Hippocampal formation (tissue), 2 donors: Measurements from ENCODE around the gene TPRG1L.

Experiments used
- DNase-seq, 2 donors: peaks; one replicate each; lab custom pipeline; 2025; lab: John Stamatoyannopoulos, UW

TPRG1L gene

DNA sequence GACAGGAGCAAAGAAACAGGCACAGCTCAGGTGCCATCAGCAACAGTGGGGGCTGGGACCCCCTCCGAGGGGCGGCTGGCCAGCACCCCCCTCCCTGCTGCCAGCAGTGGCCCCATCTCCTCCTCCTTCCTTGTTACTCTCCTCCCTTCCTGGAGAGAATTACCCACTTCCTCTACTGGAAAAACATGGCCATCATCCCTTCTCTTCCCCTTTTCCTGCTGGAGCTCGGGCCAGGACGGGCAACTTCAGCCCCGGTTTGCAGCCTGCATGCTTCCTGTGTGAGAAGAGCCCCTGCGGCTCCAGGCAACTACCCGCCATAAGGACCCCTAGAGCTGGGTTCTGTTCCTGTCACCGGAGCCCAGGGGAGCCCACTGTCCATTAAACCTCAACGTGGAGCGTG, 31.1 kb upstream of the TPRG1L start:
- no peak for DNase-seq

DNA sequence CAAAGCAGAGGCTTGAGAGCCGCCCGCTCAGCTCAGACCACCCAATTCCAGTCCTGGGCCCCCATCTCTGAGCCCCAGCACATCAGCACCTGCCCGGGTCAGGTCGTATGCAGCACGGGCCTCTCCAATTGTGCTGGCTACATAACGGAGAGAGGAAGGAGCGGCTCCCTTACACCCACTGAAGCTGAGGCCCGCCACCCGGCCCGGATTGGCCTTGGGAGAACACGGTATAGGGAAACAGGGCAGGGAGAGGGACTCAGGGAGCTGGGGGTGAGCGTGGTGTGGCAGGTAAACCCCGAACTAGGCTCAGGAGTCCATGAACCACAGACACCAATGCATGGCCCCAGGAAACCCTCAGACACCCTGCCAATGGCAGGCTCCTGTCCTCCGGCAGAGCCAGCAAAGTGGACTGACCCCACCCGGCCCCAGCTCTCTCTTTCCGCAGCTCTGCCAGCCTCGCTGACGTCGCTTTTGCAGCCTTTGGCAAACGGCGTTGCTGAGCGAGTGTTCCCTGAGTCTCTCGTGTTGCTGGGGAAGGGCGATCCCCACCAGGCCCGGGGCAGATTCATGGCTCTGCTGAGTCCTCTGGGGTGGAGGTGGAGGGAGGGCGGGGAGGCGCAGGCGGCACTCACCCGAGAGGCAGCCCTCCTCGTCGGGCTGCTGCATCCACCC, 30.0 kb upstream of the TPRG1L start:
- no peak for DNase-seq

DNA sequence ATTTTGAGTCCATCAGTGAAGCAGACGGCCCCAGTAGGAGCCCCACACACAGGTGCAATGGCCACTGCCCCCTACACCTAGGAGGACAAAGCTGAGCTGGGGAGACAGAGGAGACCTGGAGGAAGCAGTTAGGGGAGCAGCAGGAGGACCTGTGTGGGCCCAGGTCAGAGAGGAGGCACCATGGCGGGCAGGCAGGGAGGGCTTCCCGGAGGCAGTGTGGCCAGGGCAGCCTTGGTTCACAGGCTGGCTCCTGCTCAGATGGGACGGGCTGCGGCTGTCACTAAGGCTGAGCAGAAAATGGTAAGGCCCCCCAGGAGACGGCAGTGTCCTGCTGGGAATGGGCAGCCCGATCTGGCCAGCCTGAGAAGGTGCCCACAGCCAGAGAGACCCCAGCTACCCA, 28.9 kb upstream of the TPRG1L start:
- DNase-seq = no peak

DNA sequence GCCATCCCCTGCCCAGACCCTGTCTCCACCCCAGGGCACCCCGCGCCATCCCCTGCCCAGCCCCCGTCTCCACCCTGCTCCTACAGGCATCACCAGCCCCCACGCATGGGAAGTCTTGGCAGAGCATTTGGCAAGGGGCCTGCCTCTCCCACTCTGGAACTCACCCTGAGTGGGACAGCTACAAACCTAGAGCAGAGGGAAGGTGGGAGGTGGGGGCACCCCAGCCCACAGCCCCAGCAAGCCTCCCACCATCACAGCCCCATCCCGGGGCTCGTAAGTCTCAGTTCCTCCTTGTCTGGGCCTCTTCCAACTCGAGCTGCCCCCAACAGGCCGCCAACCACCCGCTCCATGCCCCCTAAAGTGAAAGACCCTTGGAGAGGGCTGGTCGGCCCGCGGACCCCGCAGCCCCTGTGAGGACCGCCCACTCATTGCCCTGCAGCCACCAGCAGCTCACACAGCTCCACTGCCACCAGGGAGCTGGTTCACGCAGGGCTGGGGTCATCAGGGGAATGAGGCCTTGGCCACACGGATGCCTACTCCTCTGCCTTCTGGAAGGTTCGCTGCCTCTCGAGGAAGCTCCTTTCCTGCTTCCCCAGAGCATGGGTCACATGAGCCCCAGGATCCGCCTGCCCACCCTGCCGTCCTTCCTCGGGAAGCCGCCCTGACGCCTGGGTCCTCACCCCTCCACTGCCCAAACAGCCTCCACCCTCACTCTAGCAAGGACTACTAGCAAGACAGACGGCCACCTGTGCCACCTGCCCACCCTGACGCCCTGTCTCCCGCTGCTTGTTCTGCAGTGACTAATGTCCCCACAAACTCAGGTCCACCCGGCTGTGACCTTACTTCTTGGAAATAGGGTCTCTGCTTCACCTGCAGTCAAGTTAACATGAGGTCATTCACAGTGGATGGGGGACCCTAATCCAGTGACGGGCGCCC, 27.9 kb upstream of the TPRG1L start:
- no peak for DNase-seq

DNA sequence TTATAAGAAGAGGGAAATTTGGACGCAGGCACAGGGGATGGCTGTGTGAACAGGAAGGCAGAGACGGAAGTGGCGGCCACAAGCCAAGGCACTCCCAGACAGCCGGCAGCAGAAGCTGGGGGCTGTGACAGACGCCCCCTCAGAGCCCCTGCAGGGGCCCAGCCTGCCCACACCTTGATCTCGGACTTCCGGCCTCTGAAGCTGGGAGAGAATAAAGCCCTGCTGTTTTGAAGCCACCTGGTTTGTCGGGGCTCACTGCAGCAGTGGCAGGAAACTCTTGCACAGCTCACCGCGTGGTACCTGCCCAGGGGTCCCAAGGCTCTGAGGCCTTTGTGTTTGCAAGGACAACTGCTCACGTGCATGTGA, 27.2 kb upstream of the TPRG1L start:
- no peak for DNase-seq

DNA sequence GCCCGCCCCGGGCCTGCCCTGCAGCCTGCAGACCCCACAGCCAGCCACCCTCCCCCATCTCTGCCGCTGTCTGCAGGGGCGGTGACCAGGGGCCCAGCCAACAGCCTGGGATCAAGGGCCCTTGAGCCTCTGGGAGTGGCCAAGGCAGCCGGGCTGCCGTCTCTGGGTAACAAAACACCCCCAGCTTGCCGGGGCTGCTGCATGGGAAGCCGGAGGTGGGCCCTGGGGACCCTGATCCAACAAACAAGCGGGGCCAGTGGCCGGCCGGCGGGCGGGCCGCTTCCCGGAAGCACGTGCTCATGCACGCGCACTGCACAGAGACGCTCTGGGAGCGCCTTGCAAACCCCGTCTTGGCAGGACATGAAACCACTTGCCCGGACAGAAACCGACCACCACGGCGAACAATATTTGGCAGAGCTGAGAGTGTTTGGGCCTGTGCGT, 26.7 kb upstream of the TPRG1L start:
- no peak for DNase-seq

DNA sequence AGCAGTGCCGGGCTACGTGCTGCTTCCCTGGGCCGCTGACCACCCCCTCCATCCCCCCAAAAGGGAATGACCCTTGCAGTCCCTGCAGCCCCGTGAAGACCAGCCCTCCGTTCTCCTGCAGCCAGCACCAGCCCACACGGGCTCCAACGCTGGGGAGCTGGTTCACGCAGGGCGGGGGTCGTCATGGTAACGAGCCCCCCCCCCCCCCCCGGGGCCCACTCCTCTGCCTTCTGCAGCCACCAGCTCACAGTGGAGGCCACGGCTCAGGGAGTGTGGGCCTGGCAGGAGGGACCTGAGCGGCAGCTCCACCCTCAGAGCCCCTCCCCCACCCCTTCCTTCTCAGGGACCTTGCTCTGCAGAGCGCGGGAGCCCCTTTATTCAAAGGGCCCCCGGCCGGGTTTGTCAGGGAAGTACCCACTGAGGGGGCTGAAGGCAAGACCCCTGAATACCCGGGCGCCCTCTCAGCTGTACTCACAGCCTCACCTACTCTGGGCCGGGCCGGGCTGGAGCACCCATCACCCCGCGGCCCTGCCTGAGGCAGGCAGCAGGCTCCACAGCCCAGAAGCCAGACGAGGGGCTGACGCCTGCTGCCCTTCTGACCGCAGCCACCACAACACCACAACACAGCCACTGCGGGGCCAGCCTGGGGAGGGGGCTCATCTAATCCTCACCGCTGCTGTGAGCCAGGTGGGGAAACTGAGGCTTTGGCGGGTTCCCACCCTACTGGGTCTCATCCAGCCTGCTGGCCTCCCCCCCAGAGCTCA, 26.1 kb upstream of the TPRG1L start:
- no peak for DNase-seq

DNA sequence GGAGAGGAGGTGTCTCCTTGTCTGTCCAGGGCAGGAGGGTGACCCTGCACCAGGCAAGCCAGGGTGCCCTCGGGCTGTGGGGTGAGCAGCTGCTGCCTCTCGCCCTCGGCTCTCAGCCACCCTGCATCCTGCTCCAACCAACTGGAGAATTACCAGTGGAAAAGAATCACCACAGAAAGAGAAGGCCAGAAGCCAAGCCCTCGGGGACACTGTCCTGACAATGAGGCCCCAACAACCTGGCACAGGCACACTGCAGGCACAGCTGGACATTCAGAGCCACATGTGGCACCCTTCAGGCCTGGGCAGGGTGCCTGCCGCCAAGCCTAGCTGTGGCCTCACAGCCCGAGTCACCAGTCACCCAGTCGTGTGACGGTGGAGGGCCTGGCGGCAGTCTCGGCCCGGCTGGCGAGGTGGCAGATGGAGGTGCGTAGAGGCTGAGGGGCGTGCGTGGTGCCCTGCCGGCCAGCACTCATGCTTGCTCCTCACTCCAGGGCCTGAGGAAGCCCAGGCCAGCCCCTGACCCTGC, 25.5 kb upstream of the TPRG1L start:
- DNase-seq = no peak

DNA sequence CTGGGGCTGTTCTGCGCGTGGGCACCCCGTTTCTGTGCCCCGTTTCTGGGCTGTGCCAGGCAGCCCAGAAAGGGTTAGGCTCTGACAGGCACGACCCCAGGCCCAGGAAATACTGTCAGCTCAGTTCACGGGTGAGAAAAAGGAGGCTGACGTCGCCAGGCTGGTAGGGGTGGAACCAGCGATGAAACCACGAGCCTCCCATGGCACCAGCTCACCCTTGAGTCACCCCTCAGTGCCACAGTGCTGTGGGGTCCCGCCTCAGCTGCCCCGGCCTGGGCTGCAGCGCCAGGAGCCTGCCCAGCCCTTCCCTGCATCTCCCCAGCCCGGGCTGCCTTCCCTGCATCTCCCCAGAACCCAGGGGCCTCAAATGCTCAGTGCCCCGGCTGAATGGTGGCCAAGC, 25.0 kb upstream of the TPRG1L start:
- DNase-seq = no peak

DNA sequence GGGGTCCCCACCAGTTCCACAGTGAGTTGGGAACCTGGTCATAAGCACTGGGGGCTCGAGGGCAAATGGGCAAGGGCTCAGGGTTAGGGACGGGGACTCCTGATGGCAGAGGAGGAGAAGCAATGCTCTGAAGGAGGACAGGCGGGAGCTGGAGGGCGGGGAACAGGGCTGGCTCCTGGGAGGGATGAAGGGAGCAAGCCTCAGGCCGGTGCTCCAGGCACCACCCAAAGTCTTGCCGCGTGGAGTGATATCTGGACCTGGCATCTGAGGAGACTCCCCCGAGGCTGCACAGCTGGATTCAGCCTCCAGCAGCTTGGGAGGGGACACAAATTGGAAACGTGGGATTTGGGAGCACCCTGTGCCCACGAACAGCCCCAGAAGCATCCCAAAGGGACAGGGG, 24.5 kb upstream of the TPRG1L start:
- DNase-seq = no peak

DNA sequence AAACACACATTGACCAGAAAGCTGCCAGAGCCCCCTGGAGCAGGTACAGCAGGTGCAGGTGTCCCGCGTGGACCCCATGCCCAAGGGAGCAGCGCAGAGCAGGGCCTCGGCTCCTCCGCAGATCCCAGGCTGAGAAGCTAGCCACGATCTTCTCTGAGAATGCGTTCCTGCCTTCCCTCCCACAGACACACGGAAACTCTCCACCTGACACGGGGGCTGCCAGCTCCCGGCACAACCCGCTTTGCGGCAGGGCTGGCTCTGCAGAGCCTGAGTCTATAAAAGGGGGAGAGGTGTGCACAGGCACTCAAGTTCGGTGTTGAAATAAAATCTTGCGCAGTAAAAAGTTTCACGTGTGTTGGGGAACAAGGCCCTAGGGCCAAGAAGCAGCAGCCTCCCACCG, 23.1 kb upstream of the TPRG1L start:
- DNase-seq = no peak

DNA sequence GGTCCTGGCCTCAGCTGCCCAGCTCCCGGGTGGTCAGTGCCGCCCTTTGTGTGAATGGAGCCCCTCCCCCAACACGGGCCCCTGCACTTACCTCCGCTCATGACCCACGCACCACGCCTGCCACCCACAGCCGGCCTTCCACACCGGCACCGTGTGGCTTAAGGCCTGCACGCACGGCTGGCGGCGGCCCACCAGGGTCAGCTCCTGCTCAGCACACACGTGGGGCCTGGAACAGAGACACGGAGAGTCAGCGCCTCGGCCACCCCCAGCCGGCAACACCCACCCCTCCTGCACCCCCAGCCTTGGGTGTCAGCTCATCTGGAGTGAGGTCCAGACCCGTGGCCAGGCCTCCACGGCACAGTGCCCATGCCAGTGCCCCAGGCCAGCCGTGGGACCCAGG, 22.4 kb upstream of the TPRG1L start:
- no peak for DNase-seq

DNA sequence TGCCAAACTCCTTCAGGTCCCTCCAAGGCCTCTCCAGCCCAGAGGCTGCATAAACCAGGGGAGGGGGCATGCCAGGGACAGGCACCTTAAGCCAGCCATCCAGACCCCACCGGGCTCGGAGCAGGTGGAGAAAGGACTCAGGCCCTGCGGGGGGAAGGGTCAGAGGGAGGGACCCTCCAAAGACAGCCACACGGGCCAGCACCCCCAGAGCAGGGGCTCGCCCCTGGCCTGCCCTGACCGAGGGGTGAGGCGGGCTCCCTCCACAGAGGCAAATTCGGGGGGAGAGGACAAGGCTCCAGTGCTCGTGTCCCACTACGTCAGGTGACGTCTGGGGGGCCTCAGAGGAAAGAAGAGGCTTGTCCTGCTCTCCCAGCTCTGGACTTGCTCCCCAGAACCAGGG, 21.7 kb upstream of the TPRG1L start:
- DNase-seq = no peak

DNA sequence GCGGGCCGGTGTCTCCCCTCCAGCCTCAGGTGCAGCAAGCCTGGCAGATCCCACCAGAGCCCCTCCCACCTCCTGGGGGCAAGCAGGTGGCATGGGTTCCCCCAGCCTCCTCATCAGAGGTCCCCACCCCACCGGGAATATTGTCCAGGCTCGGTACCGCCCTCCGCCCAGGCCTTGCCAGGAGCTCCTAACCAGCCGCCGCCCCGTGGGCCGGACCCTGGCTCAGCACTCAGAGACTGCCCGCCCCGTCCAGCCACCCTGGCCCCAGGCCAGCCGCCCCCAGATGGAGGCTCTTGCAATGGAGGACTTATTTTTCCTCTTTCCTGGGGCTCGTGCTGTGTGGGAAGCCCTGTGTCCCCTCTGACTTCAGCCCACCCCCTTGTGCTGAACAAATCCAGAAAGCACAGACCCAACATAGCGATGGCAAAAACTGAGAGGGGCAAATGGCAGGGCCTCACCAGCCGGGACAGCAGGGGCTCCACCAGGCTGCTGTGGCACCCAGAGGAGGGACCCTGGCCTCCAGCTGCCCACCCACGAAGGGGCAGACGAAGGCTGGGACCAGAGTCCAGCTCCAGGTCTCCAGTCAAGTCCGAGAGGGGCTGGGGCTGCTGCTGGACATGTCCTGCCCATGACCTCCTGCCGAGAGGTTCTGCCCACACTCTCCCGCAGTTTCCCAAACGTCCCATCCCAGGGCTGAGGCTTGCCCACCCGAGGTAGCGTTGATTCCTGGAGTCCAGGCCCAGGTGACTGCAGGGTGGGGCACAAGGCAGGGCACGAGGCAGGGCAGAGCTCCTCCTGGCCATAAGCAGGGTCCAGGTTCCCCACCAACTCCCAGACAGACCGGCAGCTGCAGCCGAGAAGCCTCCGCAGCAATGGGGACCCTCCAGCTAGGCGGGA, 21.0 kb upstream of the TPRG1L start:
- no peak for DNase-seq

DNA sequence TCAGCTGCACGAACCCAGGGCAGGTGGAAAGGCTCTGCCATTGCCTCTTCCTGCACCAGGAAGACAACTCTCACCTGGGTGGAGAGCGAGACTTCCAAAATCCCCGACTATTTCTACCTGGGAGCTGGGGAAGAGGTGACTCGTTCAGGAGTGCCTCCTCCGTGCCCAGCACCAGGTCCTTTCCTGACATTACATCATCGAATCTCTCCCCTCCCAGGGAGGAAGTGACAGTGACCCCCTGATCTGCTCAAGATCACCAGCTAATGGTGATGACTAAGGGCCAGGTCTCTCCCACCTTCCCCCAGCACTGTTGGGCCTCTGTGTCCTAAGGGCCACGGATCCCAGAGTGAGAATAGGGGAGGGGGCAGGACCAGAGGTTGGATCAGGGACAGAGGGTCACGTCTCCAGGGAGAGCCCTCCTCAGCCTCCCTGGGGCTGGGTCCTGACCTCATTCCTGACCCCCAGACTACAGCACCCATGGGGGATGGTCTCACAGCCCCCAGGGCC, 20.3 kb upstream of the TPRG1L start:
- no peak for DNase-seq

DNA sequence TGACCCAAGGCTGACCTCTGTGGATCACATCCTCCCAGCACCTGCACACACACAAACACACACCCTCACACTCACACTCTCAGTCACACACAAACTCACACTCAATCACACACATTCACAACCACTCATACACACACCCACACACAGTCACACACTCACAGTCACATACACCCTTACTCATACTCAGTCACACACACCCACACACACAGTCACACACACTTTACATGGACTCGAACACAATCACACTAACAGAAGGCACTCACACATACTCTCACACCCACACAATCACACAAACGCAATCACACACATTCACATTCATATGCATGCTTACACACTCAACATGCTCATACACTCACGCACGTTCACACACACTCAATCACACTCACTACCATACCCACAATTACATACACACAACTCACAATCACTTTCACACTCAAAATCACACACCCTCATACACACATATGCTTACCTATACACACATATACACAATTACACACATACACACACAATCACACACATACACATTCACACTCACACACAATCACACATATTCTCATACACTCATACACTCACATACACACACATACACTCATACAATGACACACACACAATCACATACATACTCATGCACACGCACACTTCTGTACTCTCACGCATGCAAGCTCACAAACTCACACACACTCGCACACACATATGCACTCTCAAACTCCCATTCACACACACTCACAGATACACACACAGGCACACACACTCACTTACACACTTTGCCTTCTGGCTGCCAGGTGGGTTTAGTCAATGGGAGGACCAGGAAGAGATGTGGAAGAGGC, 19.6 kb upstream of the TPRG1L start:
- no peak for DNase-seq

DNA sequence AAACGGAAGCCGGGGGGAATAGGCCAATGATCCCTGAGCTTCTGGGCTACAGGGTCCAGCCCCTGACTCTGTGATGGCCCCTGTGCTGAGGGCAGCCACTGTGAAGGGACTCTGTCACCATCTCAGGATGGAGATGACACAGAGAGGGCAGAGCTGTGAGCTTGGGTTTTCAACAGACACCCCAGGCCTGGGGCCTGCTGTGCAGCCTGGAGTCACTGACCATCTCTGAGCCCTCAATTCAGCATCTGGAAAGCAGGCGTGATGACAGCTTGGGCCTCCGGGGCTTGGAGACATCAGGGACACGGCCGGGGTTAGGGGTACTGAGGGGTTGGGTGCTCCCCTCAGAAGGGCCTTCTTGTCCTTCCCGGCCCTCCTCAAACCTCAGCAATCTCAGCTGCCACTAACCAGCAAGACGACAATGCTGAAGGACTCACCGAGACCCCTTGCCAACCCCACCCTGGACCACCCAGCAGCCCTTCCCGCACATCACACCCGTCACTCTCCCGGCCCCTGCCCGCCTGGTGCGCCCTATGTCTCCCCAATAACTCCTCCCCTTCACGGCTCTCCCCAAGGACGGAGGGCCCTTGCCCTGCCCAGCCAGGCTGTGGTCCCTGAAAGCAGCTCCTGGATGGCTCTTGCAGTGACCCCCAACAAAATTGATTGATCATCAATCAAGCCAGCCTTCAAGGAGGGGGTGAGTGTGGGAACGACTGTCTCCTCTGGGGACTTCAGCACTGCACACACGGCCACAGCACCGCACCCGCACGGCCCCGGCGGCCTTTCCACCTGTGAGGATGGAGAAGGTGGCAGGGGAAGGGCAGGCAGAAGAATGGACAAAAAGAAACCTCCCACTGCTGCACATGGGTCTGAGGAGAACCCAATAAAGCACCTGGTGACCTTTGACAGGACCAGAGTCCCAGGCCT, 17.8 kb upstream of the TPRG1L start:
- no peak for DNase-seq

DNA sequence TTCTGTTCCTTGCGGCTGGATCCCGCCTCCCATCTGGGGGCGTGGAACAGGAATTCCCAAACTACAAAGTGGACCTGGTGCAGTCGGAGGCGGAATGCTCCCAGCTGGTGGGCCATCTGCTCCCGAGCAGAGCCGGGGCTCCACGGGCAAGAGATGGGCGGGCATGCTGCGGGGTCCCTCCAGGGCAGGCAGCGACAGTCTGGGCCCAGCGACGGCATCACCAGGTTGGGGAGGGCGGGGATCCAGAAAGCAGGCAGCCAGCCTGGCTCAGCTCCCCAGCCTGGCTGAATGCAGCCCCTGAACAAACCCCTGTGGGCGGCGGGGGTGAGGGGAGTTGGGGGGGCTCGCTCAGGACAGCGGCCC, 17.1 kb upstream of the TPRG1L start:
- DNase-seq = no peak

DNA sequence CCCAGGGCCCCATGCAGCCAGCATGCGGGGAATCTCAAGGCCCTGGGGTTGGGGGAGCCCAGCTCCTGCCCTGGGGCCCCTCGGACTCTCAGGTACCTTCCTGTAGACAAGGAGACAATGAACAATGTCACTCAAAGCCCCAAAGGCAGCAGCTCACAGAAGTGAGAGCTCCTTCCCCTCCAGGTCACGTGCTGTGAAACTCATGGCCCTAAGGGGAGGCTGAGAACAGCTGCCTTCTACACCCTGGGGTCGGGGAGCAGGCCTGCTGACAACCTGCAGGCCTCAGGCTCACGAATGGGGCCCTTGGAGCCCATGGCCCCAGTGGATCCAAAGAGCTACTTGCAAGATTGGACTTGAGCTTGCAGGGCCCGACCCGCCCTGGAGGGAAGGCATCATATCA, 16.7 kb upstream of the TPRG1L start:
- no peak for DNase-seq
